Measurements from ENCODE around the gene HYAL3. TPM values are rescaled to one million over a fixed set of nuclear protein-coding genes. Genes with fewer than 3 reads are reported as not detected.
A peak's percentile ranks its signal among the peaks of the same experiment; 100 is the strongest.

The HYAL3 gene
- total and polyA plus RNA-seq, 10 of the 15 experiments (the other 5 are each of a cell fraction or from before 2014, with no cell fraction given) = 0.37 to 4.2 (median 2.8) TPM

GRCh38 chr3:50276762-50277101 lies 22.5 kb downstream of the HYAL3 start (continued):
- no peak for TF ChIP-seq ZSCAN29 (IDR thresholded peaks at IDR 0.05)

DNA sequence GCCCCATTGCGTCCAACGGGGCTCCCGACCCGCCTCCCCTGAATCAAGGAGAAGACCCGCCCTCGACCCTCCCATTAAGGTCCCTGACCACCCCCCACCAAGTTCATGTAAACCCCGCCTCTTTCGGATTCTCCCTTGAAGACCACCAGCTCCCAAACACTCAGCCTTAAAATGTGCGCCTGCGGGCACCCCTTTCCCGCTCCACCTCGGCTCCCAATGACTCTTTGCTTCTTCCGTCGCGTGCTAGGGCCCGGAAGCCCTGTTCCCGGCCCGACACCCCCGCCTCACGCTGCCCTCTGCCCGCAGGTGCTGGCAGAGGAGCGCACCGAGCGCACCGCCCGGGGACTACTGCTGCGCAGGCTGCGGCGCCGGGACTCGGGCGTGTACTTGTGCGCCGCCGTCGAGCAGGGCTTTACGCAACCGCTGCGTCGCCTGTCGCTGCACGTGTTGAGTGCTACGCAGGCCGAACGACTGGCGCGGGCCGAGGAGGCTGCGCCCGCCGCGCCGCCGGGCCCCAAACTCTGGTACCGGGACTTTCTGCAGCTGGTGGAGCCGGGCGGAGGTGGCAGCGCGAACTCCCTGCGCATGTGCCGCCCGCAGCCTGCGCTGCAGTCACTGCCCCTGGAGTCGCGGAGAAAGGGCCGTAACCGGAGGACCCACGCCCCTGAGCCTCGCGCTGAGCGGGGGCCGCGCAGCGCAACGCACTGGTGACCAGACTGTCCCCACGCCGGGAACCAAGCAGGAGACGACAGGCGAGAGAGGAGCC lies 23.0 kb downstream of the HYAL3 start:
- TF ChIP-seq DPF2 (IDR thresholded peaks at IDR 0.05) = no peak
- TF ChIP-seq ASH2L (IDR thresholded peaks at IDR 0.05; ENCODE audit: borderline replicate concordance, low read depth) = no peak
- TF ChIP-seq SUZ12 (IDR thresholded peaks at IDR 0.05; ENCODE audit: unreplicated experiment) = peak; percentile 31
- TF ChIP-seq, protein P1, sequence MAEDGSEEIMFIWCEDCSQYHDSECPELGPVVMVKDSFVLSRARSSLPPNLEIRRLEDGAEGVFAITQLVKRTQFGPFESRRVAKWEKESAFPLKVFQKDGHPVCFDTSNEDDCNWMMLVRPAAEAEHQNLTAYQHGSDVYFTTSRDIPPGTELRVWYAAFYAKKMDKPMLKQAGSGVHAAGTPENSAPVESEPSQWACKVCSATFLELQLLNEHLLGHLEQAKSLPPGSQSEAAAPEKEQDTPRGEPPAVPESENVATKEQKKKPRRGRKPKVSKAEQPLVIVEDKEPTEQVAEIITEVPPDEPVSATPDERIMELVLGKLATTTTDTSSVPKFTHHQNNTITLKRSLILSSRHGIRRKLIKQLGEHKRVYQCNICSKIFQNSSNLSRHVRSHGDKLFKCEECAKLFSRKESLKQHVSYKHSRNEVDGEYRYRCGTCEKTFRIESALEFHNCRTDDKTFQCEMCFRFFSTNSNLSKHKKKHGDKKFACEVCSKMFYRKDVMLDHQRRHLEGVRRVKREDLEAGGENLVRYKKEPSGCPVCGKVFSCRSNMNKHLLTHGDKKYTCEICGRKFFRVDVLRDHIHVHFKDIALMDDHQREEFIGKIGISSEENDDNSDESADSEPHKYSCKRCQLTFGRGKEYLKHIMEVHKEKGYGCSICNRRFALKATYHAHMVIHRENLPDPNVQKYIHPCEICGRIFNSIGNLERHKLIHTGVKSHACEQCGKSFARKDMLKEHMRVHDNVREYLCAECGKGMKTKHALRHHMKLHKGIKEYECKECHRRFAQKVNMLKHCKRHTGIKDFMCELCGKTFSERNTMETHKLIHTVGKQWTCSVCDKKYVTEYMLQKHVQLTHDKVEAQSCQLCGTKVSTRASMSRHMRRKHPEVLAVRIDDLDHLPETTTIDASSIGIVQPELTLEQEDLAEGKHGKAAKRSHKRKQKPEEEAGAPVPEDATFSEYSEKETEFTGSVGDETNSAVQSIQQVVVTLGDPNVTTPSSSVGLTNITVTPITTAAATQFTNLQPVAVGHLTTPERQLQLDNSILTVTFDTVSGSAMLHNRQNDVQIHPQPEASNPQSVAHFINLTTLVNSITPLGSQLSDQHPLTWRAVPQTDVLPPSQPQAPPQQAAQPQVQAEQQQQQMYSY (CRISPR knock-in tag; IDR thresholded peaks at IDR 0.05) = no peak
- 19% methylated on average over 76 of the region's 79 CpGs for WGBS (ENCODE audit: insufficient coverage, insufficient replicate concordance, low lambda C conversion rate, missing lambda C conversion rate)
- Histone ChIP-seq H3K27me3 (replicated peaks in 1 of 2; ENCODE audit: control insufficient read depth in 2 of 2, insufficient read depth in 2 of 2, low read length in 1 of 2) (peaks cover 7 to 8% of the 10 kb centered on the region in 2 experiments; a peak in 3 of 4 replicates), H3K36me3 (ENCODE audit: control insufficient read depth in 2 of 2, insufficient read depth in 2 of 2, low read length in 1 of 2) (no peaks in the 10 kb centered on the region), H3K4me3 (no peak overlapping the region), H2AFZ (ENCODE audit: control insufficient read depth, low read depth, low read length) (no peak overlapping the region), H3K4me1 (ENCODE audit: control insufficient read depth, insufficient read depth, low read length) (peaks cover 6% of the 10 kb centered on the region), H3K79me2 (ENCODE audit: control insufficient read depth, insufficient read depth, low read length) (no peaks in the 10 kb centered on the region), H4K20me1 (ENCODE audit: control insufficient read depth, insufficient read depth) (no peaks in the 10 kb centered on the region), H3K9ac (ENCODE audit: control insufficient read depth, insufficient read depth, low read length) (no peak overlapping the region), H3K27ac (ENCODE audit: control insufficient read depth, insufficient read depth) (no peak overlapping the region), H3K4me2 (ENCODE audit: control insufficient read depth, insufficient read depth) (no peak overlapping the region), H3K9me3 (replicated peaks; ENCODE audit: control insufficient read depth, insufficient read depth, low read length) (no peaks in the 10 kb centered on the region)
- intact Hi-C loops (cut with micrococcal nuclease; ENCODE audit: unreplicated experiment) (no loop called here), in situ Hi-C loops (cut with MboI) (no loop called here)
- ChIA-PET CTCF (interaction anchor here (1.4 kb wide), 1 partner anchor 48 kb away, joined by 5 read pairs; no protein-coding TSS in a partner anchor), RAD21 (ENCODE audit: unreplicated experiment) (interaction anchor here (0.6 kb wide), 2 partner anchors 62 to 337 kb away, joined by 3 to 6 read pairs; no protein-coding TSS in a partner anchor), POLR2A (no interaction called here), SMC1A (ENCODE audit: uncharacterized antibody, unreplicated experiment) (no interaction called here)
- no TSS peak for BruUV-seq (replicated peaks)
- no peak for DNase-seq (ENCODE audit: low read depth, low spot score)
- FAIRE-seq = no peak
- ATAC-seq = no peak

All from GM12878 (cell line).